Esophagus squamous epithelium (tissue), 4 donors: Measurements from ENCODE around the gene CYB5R4.

ENCODE experiments used
- POLR2A ChIP-seq, 4 donors: fragments of 450-650 bp; IDR thresholded peaks; one replicate each; pipeline ENCODE4 v1.6.1; 2017; ENCODE audit warnings: antibody characterized with exemption in 4 of 4, mild to moderate bottlenecking in 4 of 4, moderate library complexity in 3 of 4
- TF ChIP-seq, protein P1 (sequence below), 6 experiments: fragments of 450-650 bp in 4 of 6; fragments of 200-600 bp in 2 of 6; sonication (generic) in 2 of 6; IDR thresholded peaks; one replicate each; pipeline ENCODE4 v1.5.1; 2016 to 2019; ENCODE audit warnings: antibody characterized with exemption in 6 of 6, mild to moderate bottlenecking in 4 of 6, moderate library complexity in 4 of 6

DNA sequence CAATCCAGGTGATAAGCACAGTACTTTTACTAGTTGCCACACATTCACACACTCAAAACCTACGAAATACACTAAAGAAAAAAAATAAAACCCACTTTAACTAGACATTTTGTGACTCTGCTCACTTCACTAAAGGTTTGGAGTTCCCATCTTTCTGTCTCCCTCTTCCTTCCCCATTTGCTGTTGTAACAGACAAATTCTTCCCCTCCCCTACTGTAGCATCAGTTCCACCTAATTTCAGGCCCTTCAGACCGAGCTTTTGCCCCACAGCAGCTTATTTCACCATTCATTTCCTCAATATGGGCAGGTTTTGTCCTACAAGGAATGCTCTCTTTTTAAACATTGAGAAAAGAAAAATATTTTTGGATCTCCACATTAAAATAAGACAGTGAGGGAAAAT lies 142.7 kb downstream of the CYB5R4 start:
- TF ChIP-seq, protein P1, sequence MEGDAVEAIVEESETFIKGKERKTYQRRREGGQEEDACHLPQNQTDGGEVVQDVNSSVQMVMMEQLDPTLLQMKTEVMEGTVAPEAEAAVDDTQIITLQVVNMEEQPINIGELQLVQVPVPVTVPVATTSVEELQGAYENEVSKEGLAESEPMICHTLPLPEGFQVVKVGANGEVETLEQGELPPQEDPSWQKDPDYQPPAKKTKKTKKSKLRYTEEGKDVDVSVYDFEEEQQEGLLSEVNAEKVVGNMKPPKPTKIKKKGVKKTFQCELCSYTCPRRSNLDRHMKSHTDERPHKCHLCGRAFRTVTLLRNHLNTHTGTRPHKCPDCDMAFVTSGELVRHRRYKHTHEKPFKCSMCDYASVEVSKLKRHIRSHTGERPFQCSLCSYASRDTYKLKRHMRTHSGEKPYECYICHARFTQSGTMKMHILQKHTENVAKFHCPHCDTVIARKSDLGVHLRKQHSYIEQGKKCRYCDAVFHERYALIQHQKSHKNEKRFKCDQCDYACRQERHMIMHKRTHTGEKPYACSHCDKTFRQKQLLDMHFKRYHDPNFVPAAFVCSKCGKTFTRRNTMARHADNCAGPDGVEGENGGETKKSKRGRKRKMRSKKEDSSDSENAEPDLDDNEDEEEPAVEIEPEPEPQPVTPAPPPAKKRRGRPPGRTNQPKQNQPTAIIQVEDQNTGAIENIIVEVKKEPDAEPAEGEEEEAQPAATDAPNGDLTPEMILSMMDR (IDR thresholded peaks at IDR 0.05): no peak
- no peak for TF ChIP-seq POLR2A (IDR thresholded peaks at IDR 0.05)
